ENCODE measurements around the gene PANX2.
"Not testable (repeated sequence)": the region's sequence is repeated elsewhere in the genome, so short reads cannot be mapped to it uniquely, and the experiment has no call there.

The PANX2 gene

GRCh38 chr22:50146439-50147238, 23.9 kb upstream of the PANX2 start:
- Histone ChIP-seq H3K27ac (no peak overlapping the region), H3K4me3 (no peak overlapping the region)

GRCh38 chr22:50147258-50148165, 23.0 kb upstream of the PANX2 start:
- H3K27ac ChIP-seq, H3K4me3 ChIP-seq: not testable (repeated sequence)

GRCh38 chr22:50148166-50148500, 22.4 kb upstream of the PANX2 start:
- Histone ChIP-seq H3K27ac (no peak overlapping the region), H3K4me3 (no peak overlapping the region)

GRCh38 chr22:50148991-50149721, 21.4 kb upstream of the PANX2 start:
- Histone ChIP-seq H3K4me3 (no peak overlapping the region), H3K27ac (no peak overlapping the region)

- H3K4me3 ChIP-seq: no peak overlapping the region
- H3K27ac ChIP-seq: no peak overlapping the region
Measured at GRCh38 chr22:50150161-50151129, 20.1 kb upstream of the PANX2 start.

GRCh38 chr22:50151571-50152537, 18.7 kb upstream of the PANX2 start:
- no peak overlapping the region for H3K4me3 ChIP-seq
- H3K27ac ChIP-seq: no peak overlapping the region

- Histone ChIP-seq H3K27ac (no peak overlapping the region), H3K4me3 (no peak overlapping the region)
Measured at GRCh38 chr22:50153056-50153755, 17.3 kb upstream of the PANX2 start.

- Histone ChIP-seq H3K27ac (no peak overlapping the region), H3K4me3 (no peak overlapping the region)
Measured at GRCh38 chr22:50153756-50154140, 16.8 kb upstream of the PANX2 start.

- peak overlapping the region in 2 of 21 experiments; percentile 34 to 45 for H3K27ac ChIP-seq
Measured at GRCh38 chr22:50157709-50158375, 12.7 kb upstream of the PANX2 start.

GRCh38 chr22:50160947-50161346, 9.6 kb upstream of the PANX2 start:
- H3K27ac ChIP-seq: no peak overlapping the region
- H3K4me3 ChIP-seq: no peak overlapping the region

More at GRCh38 chr22:50157709-50158375, 12.7 kb upstream of the PANX2 start:
- no peak overlapping the region for H3K4me3 ChIP-seq

GRCh38 chr22:50161508-50162390, 8.8 kb upstream of the PANX2 start:
- H3K4me3 ChIP-seq: no peak overlapping the region
- H3K27ac ChIP-seq: no peak overlapping the region

- Histone ChIP-seq H3K27ac (no peak overlapping the region), H3K4me3 (no peak overlapping the region)
Measured at GRCh38 chr22:50162391-50162956, 8.1 kb upstream of the PANX2 start.

- no peak overlapping the region for H3K4me3 ChIP-seq
- no peak overlapping the region for H3K27ac ChIP-seq
Measured at GRCh38 chr22:50165436-50166123, 5.0 kb upstream of the PANX2 start.

GRCh38 chr22:50167689-50168489, 2.6 kb upstream of the PANX2 start:
- Histone ChIP-seq H3K27ac (no peak overlapping the region), H3K4me3 (no peak overlapping the region)
